H9 (cell line): ENCODE measurements around the gene ARHGAP25. TPM values are rescaled to one million over a fixed set of nuclear protein-coding genes. Genes with fewer than 3 reads are reported as not detected.

Experiments used
- DNase-seq: peaks from one replicate; pipeline ENCODE4 v3.0.0-alpha.2; 2017
- H2AFZ ChIP-seq: one replicate; pipeline ENCODE4 v1.6.1; 2013; ENCODE audit warnings: mild to moderate bottlenecking, low read length, control low read depth, moderate library complexity
- H2AK5ac ChIP-seq: 2 replicates; pipeline ENCODE4 v1.6.1; 2013; ENCODE audit warnings: low read length, control low read depth, mixed read lengths; ENCODE audit not compliant: insufficient read length
- H2BK120ac ChIP-seq: one replicate; pipeline ENCODE4 v1.6.1; 2013; ENCODE audit warnings: low read depth, mild to moderate bottlenecking, low read length, control low read depth, inconsistent platforms; ENCODE audit not compliant: poor library complexity, severe bottlenecking
- H2BK12ac ChIP-seq: 2 replicates; pipeline ENCODE4 v1.6.1; 2013; ENCODE audit warnings: low read length, control low read depth, mixed read lengths, low read depth; ENCODE audit not compliant: insufficient read length
- H2BK15ac ChIP-seq: 2 replicates; pipeline ENCODE4 v1.6.1; 2013; ENCODE audit warnings: low read depth, low read length, control low read depth
- H2BK20ac ChIP-seq: one replicate; pipeline ENCODE4 v1.6.1; 2013; ENCODE audit warnings: low read depth, mild to moderate bottlenecking, low read length, control low read depth, inconsistent platforms; ENCODE audit not compliant: poor library complexity, severe bottlenecking
- H2BK5ac ChIP-seq: 2 replicates; pipeline ENCODE4 v1.6.1; 2013; ENCODE audit warnings: low read length, control low read depth, mixed read lengths; ENCODE audit not compliant: insufficient read length
- H3K14ac ChIP-seq: 2 replicates; pipeline ENCODE4 v1.6.1; 2013; ENCODE audit warnings: low read length, control low read depth; ENCODE audit not compliant: insufficient read depth
- H3K18ac ChIP-seq: 2 replicates; pipeline ENCODE4 v1.6.1; 2013; ENCODE audit warnings: low read depth, mild to moderate bottlenecking, mixed read lengths, low read length, control low read depth; ENCODE audit not compliant: insufficient read length
- H3K23ac ChIP-seq: 2 replicates; pipeline ENCODE4 v1.6.1; 2013; ENCODE audit warnings: low read length, control low read depth, mixed read lengths, low read depth; ENCODE audit not compliant: insufficient read length
- H3K23me2 ChIP-seq: 2 replicates; pipeline ENCODE4 v1.6.1; 2013; ENCODE audit warnings: low read depth, mild to moderate bottlenecking, mixed read lengths, low read length, control low read depth; ENCODE audit not compliant: insufficient read length, poor library complexity, severe bottlenecking
- H3K27ac ChIP-seq: 2 replicates; pipeline ENCODE4 v1.5.1; 2013; ENCODE audit warnings: low read length, control low read depth, mixed read lengths, low read depth; ENCODE audit not compliant: insufficient read length
- H3K27me3 ChIP-seq: 2 replicates; pipeline ENCODE4 v1.6.1; 2013; ENCODE audit warnings: low read length, control low read depth, inconsistent platforms; ENCODE audit not compliant: insufficient read depth
- H3K4ac ChIP-seq: 2 replicates; pipeline ENCODE4 v1.6.1; 2013; ENCODE audit warnings: low read depth, mild to moderate bottlenecking, control low read depth, inconsistent platforms, low read length, moderate library complexity
- H3K4me1 ChIP-seq: 2 replicates; pipeline ENCODE4 v1.6.1; 2013; ENCODE audit warnings: low read length, control low read depth, inconsistent platforms; ENCODE audit not compliant: insufficient read depth
- H3K4me2 ChIP-seq: 2 replicates; pipeline ENCODE4 v1.6.1; 2013; ENCODE audit warnings: low read length, control low read depth, mixed read lengths; ENCODE audit not compliant: insufficient read length, insufficient read depth
- H3K56ac ChIP-seq: 2 replicates; pipeline ENCODE4 v1.6.1; 2013; ENCODE audit warnings: low read depth, mild to moderate bottlenecking, mixed read lengths, low read length, control low read depth; ENCODE audit not compliant: insufficient read length
- H3K79me1 ChIP-seq: 2 replicates; pipeline ENCODE4 v1.6.1; 2013; ENCODE audit warnings: low read depth, mild to moderate bottlenecking, moderate library complexity, low read length, control low read depth, inconsistent platforms; ENCODE audit not compliant: insufficient read depth, poor library complexity, severe bottlenecking
- H3K79me2 ChIP-seq: 2 replicates; pipeline ENCODE4 v1.6.1; 2013; ENCODE audit warnings: low read length, control low read depth, inconsistent platforms; ENCODE audit not compliant: insufficient read depth
- H3K9ac ChIP-seq: 2 replicates; pipeline ENCODE4 v1.6.1; 2013; ENCODE audit warnings: low read length, control low read depth, mixed read lengths; ENCODE audit not compliant: insufficient read length; ENCODE audit errors: extremely low read depth
- H3K9me3 ChIP-seq: one replicate; pipeline ENCODE4 v1.6.1; 2013; ENCODE audit warnings: low read depth, low read length, inconsistent platforms; ENCODE audit not compliant: control insufficient read depth
- H3T11ph ChIP-seq: one replicate; pipeline ENCODE4 v1.6.1; 2013; ENCODE audit warnings: mild to moderate bottlenecking, low read length, control low read depth, inconsistent platforms
- H4K20me1 ChIP-seq: one replicate; pipeline ENCODE4 v1.6.1; 2013; ENCODE audit not compliant: control insufficient read depth, insufficient read length, insufficient read depth
- H4K5ac ChIP-seq: 2 replicates; pipeline ENCODE4 v1.6.1; 2013; ENCODE audit warnings: low read depth, mild to moderate bottlenecking, mixed read lengths, low read length, control low read depth; ENCODE audit not compliant: insufficient read length
- H4K8ac ChIP-seq: replicated peaks from 2 replicates; pipeline ENCODE4 v1.6.1; 2013; ENCODE audit warnings: low read length, control low read depth, mixed read lengths, low read depth; ENCODE audit not compliant: insufficient read length
- H4K91ac ChIP-seq: 2 replicates; pipeline ENCODE4 v1.6.1; 2013; ENCODE audit warnings: low read depth, mild to moderate bottlenecking, moderate library complexity, mixed read lengths, low read length, control low read depth; ENCODE audit not compliant: insufficient read length
- H3K27ac Mint-ChIP-seq, 3 experiments: 2 replicates in 2 of 3; 3 replicates in 1 of 3; pipeline ENCODE4 v1.8.0; 2020 to 2021; ENCODE audit warnings: mixed read lengths in 3 of 3, mild to moderate bottlenecking in 1 of 3, moderate library complexity in 1 of 3
- H3K27me3 Mint-ChIP-seq: 2 replicates; pipeline ENCODE4 v1.8.0; 2021; ENCODE audit warnings: low read depth, mild to moderate bottlenecking, moderate library complexity, mixed read lengths
- H3K36me3 Mint-ChIP-seq, 3 experiments: 2 replicates in 2 of 3; 3 replicates in 1 of 3; pipeline ENCODE4 v1.8.0; 2020 to 2021; ENCODE audit warnings: low read depth in 3 of 3, mixed read lengths in 3 of 3; ENCODE audit not compliant: insufficient read depth in 1 of 3
- H3K4me1 Mint-ChIP-seq, 2 experiments: 2 replicates each; pipeline ENCODE4 v1.8.0; 2020; ENCODE audit warnings: mixed read lengths in 2 of 2
- H3K4me3 Mint-ChIP-seq, 2 experiments: 2 replicates in 1 of 2; 3 replicates in 1 of 2; pipeline ENCODE4 v1.8.0; 2020 to 2021; ENCODE audit warnings: mild to moderate bottlenecking in 2 of 2, mixed read lengths in 2 of 2, moderate library complexity in 1 of 2
- H3K9me3 Mint-ChIP-seq, 2 experiments: 2 replicates in 1 of 2; 3 replicates in 1 of 2; pipeline ENCODE4 v1.8.0; 2020; ENCODE audit warnings: mild to moderate bottlenecking in 2 of 2, mixed read lengths in 2 of 2, moderate library complexity in 1 of 2
- WGBS: extraction: QIAGEN DNeasy Blood & Tissue Kit; methylation state at CpG from one replicate; pipeline ENCODE4 v1.1.7; 2013; ENCODE audit warnings: missing lambda C conversion rate, low lambda C conversion rate, mixed read lengths; ENCODE audit not compliant: insufficient read length; ENCODE audit errors: extremely low coverage; 5-methylcytosine and 5-hydroxymethylcytosine counted together
- total RNA-seq: library from RNA; stranded (reverse); gene quantifications from 2 replicates; pipeline ENCODE4 v1.2.1, GENCODE V29; 2021
- TF ChIP-seq, protein P1 (sequence below): fragments of 200-600 bp; sonication (generic); conservative IDR thresholded peaks from 3 replicates; pipeline ENCODE4 v1.8.0; 2021; ENCODE audit warnings: antibody characterized with exemption, mild to moderate bottlenecking

The ARHGAP25 gene
- total RNA-seq, 1 experiment from 2014 or later: 1.3 TPM

DNA sequence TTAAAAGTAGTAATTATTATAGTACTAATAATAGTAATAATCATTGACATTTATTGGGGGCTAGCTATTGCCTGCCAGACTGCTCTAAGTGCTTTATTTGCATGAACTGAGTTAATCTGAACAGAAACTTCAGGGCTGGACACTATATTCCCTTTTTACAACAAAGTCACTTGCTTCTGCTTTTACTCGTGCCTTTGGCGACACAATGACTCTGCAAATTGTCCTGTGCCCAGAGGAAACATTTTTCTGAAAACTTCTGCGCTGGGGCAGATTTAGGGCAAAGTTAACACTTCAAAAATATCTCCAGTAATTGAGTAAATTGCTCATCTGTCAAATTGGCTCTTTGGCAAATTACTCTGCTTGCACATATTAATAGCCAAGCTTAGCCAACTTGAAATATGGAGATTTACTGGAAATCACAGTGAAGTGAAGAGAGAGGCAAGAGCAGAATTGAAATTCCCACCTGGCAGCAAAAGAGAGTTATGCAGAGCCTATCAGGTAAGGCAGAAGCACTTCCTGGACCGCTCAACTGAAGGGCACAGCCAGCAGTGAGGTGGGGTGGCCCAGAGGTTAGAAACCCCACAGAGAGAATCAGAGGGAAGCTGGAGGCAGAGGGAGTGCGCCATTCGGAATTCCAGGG is 100.2 kb downstream of the ARHGAP25 start:
- Histone ChIP-seq H3K27ac (no peak overlapping the region), H3K18ac (no peak overlapping the region), H3K9me3 (peaks cover 4% of the 10 kb centered on the region), H2AK5ac (no peak overlapping the region), H4K8ac (no peak overlapping the region), H4K20me1 (no peaks in the 10 kb centered on the region), H2BK15ac (no peak overlapping the region), H3K56ac (no peak overlapping the region), H2AFZ (no peak overlapping the region), H2BK20ac (no peak overlapping the region), H3K27me3 (no peaks in the 10 kb centered on the region), H3K9ac (no peak overlapping the region), H4K91ac (no peak overlapping the region), H3K14ac (no peak overlapping the region), H2BK12ac (no peak overlapping the region), H2BK5ac (no peak overlapping the region), H3K23me2 (no peaks in the 10 kb centered on the region), H3K4ac (no peak overlapping the region), H3K4me1 (no peaks in the 10 kb centered on the region), H3K79me2 (no peaks in the 10 kb centered on the region), H3K4me2 (no peak overlapping the region), H4K5ac (no peak overlapping the region), H2BK120ac (no peak overlapping the region), H3K79me1 (no peaks in the 10 kb centered on the region), H3K23ac (no peak overlapping the region), H3T11ph (no peak overlapping the region)
- no peak overlapping the region for H3K4me3 Mint-ChIP-seq
- H3K9me3 Mint-ChIP-seq: peaks cover 8 to 11% of the 10 kb centered on the region in 2 experiments
- H3K36me3 Mint-ChIP-seq: peaks cover 0 to 5% (median 4%) of the 10 kb centered on the region in 3 experiments; a peak in 3 of 7 replicates
- no peak for DNase-seq
- no peak overlapping the region for H3K27ac Mint-ChIP-seq
- TF ChIP-seq, protein P1, sequence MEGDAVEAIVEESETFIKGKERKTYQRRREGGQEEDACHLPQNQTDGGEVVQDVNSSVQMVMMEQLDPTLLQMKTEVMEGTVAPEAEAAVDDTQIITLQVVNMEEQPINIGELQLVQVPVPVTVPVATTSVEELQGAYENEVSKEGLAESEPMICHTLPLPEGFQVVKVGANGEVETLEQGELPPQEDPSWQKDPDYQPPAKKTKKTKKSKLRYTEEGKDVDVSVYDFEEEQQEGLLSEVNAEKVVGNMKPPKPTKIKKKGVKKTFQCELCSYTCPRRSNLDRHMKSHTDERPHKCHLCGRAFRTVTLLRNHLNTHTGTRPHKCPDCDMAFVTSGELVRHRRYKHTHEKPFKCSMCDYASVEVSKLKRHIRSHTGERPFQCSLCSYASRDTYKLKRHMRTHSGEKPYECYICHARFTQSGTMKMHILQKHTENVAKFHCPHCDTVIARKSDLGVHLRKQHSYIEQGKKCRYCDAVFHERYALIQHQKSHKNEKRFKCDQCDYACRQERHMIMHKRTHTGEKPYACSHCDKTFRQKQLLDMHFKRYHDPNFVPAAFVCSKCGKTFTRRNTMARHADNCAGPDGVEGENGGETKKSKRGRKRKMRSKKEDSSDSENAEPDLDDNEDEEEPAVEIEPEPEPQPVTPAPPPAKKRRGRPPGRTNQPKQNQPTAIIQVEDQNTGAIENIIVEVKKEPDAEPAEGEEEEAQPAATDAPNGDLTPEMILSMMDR: no peak
- H3K4me1 Mint-ChIP-seq: peaks cover 0 to 3% of the 10 kb centered on the region in 2 experiments; a peak in 1 of 4 replicates
- no peaks in the 10 kb centered on the region; the same call in 1 of the 2 replicates for H3K27me3 Mint-ChIP-seq
- no CpG with 5 or more reads among the region's 6 CpGs for WGBS
